Colonic mucosa (tissue), 4 donors: ENCODE data around the gene DDHD1. TPM values are rescaled to one million over a fixed set of nuclear protein-coding genes. Genes with fewer than 3 reads are reported as not detected.

ENCODE experiments used
- DNase-seq: peaks from one replicate; pipeline ENCODE4 v3.0.0-alpha.2; 2020
- H3K27ac ChIP-seq: fragments of 200-600 bp; one replicate; pipeline ENCODE4 v1.8.0; 2021
- H3K27me3 ChIP-seq: fragments of 200-600 bp; one replicate; pipeline ENCODE4 v1.8.0; 2021
- H3K36me3 ChIP-seq: fragments of 200-600 bp; one replicate; pipeline ENCODE4 v1.8.0; 2021
- H3K4me1 ChIP-seq: fragments of 200-600 bp; one replicate; pipeline ENCODE4 v1.8.0; 2021; ENCODE audit warnings: mild to moderate bottlenecking
- H3K4me3 ChIP-seq: fragments of 200-600 bp; one replicate; pipeline ENCODE4 v1.8.0; 2021
- H3K9ac ChIP-seq, 2 donors: one replicate each; pipeline ENCODE4 v1.7.0; 2013; ENCODE audit warnings: control low read depth in 2 of 2, low read depth in 2 of 2, low read length in 2 of 2
- H3K9me3 ChIP-seq: fragments of 200-600 bp; one replicate; pipeline ENCODE4 v1.8.0; 2021
- intact Hi-C: fragments of 100-400 bp; cut with DNase I; formaldehyde crosslinking; loops from one replicate; pipeline ENCODE4 v1.14.1; 2022
- total RNA-seq, 2 donors: library from RNA; stranded (reverse); fragmentation: NEBNext Ultra II Directional in 1 of 2; extraction: Animal tissue kit (Norgen Biotek cat#: 25700) in 1 of 2; gene quantifications; one replicate each; pipeline ENCODE4 v1.2.1, GENCODE V29; 2021
- TF ChIP-seq, protein P1 (sequence below): fragments of 200-600 bp; IDR thresholded peaks from one replicate; pipeline ENCODE4 v1.8.0; 2022; ENCODE audit warnings: antibody characterized with exemption, mild to moderate bottlenecking
- donor health status: healthy.
- donor health status: DM: no; HTN: no; CAD: no.
- donor health status: DM: no; HTN: no; CAD: no.

The DDHD1 gene
- total RNA-seq, 2 donors from 2014 or later, result 7.5 TPM

DNA sequence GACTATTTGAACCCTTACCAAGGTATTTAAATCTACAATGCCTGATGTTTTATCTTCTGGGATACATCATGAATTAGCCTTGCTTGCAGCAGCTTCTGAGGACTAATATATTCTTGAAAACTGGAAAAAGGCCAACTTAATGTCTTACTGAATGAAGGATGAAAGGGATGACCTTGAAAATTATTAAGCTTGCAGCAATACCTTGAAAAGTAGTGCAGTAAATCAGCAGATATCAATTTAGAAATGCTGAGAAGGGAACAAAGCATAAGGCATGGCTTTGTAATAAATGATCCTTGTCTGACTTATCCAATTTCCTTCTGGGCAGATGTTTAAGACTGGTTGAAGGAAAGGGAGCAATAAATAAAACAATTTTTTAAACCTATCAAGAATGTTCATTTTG, 165.0 kb downstream of the DDHD1 start:
- Histone ChIP-seq H3K36me3 (no peaks in the 10 kb centered on the region), H3K27ac (no peak overlapping the region), H3K27me3 (no peaks in the 10 kb centered on the region), H3K9ac (no peak overlapping the region), H3K9me3 (no peaks in the 10 kb centered on the region), H3K4me1 (no peaks in the 10 kb centered on the region), H3K4me3 (no peak overlapping the region)
- TF ChIP-seq, protein P1, sequence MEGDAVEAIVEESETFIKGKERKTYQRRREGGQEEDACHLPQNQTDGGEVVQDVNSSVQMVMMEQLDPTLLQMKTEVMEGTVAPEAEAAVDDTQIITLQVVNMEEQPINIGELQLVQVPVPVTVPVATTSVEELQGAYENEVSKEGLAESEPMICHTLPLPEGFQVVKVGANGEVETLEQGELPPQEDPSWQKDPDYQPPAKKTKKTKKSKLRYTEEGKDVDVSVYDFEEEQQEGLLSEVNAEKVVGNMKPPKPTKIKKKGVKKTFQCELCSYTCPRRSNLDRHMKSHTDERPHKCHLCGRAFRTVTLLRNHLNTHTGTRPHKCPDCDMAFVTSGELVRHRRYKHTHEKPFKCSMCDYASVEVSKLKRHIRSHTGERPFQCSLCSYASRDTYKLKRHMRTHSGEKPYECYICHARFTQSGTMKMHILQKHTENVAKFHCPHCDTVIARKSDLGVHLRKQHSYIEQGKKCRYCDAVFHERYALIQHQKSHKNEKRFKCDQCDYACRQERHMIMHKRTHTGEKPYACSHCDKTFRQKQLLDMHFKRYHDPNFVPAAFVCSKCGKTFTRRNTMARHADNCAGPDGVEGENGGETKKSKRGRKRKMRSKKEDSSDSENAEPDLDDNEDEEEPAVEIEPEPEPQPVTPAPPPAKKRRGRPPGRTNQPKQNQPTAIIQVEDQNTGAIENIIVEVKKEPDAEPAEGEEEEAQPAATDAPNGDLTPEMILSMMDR, result no peak
- intact Hi-C loops, result no loop called here
- DNase-seq, result no peak

DNA sequence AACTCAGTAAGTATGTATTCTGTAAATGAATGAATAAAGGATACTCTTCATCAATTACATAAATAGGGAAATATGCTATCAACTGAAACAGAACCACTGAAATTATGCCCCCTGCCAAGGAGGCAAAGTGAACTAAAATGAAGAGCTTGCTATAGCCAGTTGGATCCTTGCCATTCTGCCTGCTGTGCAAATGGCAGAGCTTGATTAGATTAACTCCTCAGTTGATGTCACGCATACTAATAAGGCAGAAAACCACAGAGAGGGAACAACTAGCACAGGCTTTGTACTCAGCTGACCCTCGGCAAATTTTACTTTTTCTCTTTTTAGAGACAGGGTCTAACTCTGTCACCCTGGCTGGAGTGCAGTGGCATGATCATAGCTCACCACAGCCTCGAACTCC, 165.6 kb downstream of the DDHD1 start:
- no peak for DNase-seq
- H3K9me3 ChIP-seq, result no peaks in the 10 kb centered on the region
- no peaks in the 10 kb centered on the region for H3K36me3 ChIP-seq
- no peak overlapping the region for H3K4me3 ChIP-seq
- TF ChIP-seq, protein P1, result no peak
- intact Hi-C loops, result no loop called here
- no peak overlapping the region for H3K9ac ChIP-seq
- no peaks in the 10 kb centered on the region for H3K4me1 ChIP-seq
- H3K27ac ChIP-seq, result no peak overlapping the region
- no peaks in the 10 kb centered on the region for H3K27me3 ChIP-seq

DNA sequence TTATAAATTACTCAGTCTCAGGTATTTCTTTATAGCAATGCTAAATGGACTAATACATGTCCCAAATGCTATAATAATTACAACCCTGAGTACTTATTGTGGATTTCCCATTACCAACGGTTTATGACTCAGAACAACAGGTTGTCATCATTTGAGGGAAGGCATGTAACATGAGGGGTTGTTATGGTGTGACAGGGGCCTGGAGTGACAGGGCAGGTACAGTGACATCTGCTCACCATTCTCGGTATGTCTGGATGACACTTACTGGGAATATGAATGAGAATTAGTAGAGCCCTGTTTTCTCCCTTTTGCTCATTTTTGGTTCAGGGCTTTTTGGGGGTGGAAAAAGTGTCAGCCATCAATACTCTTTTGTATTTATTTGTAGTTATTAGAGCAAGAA, 166.1 kb downstream of the DDHD1 start:
- intact Hi-C loops, result no loop called here

More for the DNA sequence above, 166.1 kb downstream of the DDHD1 start:
- Histone ChIP-seq H3K36me3 (no peaks in the 10 kb centered on the region), H3K4me3 (no peak overlapping the region), H3K9me3 (no peaks in the 10 kb centered on the region), H3K27ac (no peak overlapping the region), H3K9ac (no peak overlapping the region), H3K4me1 (no peaks in the 10 kb centered on the region), H3K27me3 (no peaks in the 10 kb centered on the region)
- DNase-seq, result no peak
- TF ChIP-seq, protein P1, result no peak

Other genes starting within 250 kb of the DDHD1 start
- gene FERMT2, start 202.3 kb downstream of the DDHD1 start, total RNA-seq, result 10 to 100 TPM in 1 of 2 donors, 1 to 10 TPM in 1; 6.3 to 43.9 TPM